HG02870 (cell line): ENCODE measurements around the gene DSCAM.
"Not testable (repeated sequence)": the region's sequence is repeated elsewhere in the genome, so short reads cannot be mapped to it uniquely, and the experiment has no call there.

ENCODE experiments used
- ATAC-seq: cut with Tn5 transposase; IDR thresholded peaks from one replicate; pipeline ENCODE4 v1.9.1; 2021; ENCODE audit warnings: mild to moderate bottlenecking, moderate library complexity; ENCODE audit not compliant: unreplicated experiment

DSCAM gene

GRCh38 chr21:40028393-40028792 lies 818.6 kb downstream of the DSCAM start:
- ATAC-seq, result not testable (repeated sequence)

GRCh38 chr21:40021558-40022351 lies 825.2 kb downstream of the DSCAM start:
- ATAC-seq, result no peak

- ATAC-seq, result no peak
Measured at GRCh38 chr21:40020651-40021050, 826.3 kb downstream of the DSCAM start.

GRCh38 chr21:40018871-40019475 lies 828.0 kb downstream of the DSCAM start:
- no peak for ATAC-seq

GRCh38 chr21:40016667-40017066 lies 830.3 kb downstream of the DSCAM start:
- ATAC-seq, result no peak

- no peak for ATAC-seq
Measured at GRCh38 chr21:40016234-40016633, 830.7 kb downstream of the DSCAM start.

GRCh38 chr21:40015818-40016217 lies 831.1 kb downstream of the DSCAM start:
- ATAC-seq, result no peak

- ATAC-seq, result no peak
Measured at GRCh38 chr21:40014394-40014793, 832.6 kb downstream of the DSCAM start.

GRCh38 chr21:40013001-40013735 lies 833.8 kb downstream of the DSCAM start:
- no peak for ATAC-seq

- no peak for ATAC-seq
Measured at GRCh38 chr21:40011371-40011770, 835.6 kb downstream of the DSCAM start.

GRCh38 chr21:40002978-40003377 lies 844.0 kb downstream of the DSCAM start:
- no peak for ATAC-seq

- no peak for ATAC-seq
Measured at GRCh38 chr21:39984286-39984991, 862.5 kb downstream of the DSCAM start.

GRCh38 chr21:39980241-39980820 lies 866.6 kb downstream of the DSCAM start:
- ATAC-seq, result no peak

- no peak for ATAC-seq
Measured at GRCh38 chr21:39979321-39979720, 867.6 kb downstream of the DSCAM start.

GRCh38 chr21:39976800-39977199 lies 870.2 kb downstream of the DSCAM start:
- ATAC-seq, result no peak

- ATAC-seq, result no peak
Measured at GRCh38 chr21:39972976-39973770, 873.8 kb downstream of the DSCAM start.

GRCh38 chr21:39972471-39972870 lies 874.5 kb downstream of the DSCAM start:
- ATAC-seq, result no peak

GRCh38 chr21:39971956-39972355 lies 875.0 kb downstream of the DSCAM start:
- no peak for ATAC-seq

- ATAC-seq, result no peak
Measured at GRCh38 chr21:39969691-39970364, 877.1 kb downstream of the DSCAM start.
